Measurements from ENCODE around the gene SLC12A4.
"Not testable (repeated sequence)": the region's sequence is repeated elsewhere in the genome, so short reads cannot be mapped to it uniquely, and the experiment has no call there.

SLC12A4 gene

DNA sequence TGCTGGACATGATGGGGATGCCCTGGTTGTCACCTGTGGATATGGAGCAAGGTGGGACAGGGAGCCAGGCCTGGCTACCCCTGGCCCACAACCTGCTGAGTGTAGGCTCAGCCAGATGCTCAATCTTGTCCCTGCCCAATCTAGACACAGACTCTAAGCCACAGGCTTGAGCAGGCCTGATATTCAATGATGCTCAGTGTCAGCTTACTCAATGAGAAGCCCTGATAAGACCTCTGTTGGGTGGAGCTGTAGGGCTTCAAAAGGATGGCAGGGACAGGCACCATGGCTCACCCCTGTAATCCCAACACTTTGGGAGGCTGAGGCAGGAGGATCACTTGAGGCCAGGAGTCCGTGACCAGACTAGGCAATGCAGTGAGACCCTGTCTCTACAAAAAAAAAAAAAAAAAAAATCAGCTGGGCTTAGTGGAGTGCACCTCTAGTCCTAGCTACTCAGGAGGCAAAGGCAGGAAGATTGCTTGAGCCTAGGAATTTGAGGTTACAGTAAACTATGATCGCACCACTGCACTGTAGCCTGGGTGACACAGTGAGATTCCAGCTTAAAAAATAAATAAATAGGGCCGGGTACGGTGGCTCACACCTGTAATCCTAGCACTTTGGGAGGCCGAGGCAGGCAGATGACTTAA is 27.9 kb downstream of the SLC12A4 start:
- DNase-seq = no peak

DNA sequence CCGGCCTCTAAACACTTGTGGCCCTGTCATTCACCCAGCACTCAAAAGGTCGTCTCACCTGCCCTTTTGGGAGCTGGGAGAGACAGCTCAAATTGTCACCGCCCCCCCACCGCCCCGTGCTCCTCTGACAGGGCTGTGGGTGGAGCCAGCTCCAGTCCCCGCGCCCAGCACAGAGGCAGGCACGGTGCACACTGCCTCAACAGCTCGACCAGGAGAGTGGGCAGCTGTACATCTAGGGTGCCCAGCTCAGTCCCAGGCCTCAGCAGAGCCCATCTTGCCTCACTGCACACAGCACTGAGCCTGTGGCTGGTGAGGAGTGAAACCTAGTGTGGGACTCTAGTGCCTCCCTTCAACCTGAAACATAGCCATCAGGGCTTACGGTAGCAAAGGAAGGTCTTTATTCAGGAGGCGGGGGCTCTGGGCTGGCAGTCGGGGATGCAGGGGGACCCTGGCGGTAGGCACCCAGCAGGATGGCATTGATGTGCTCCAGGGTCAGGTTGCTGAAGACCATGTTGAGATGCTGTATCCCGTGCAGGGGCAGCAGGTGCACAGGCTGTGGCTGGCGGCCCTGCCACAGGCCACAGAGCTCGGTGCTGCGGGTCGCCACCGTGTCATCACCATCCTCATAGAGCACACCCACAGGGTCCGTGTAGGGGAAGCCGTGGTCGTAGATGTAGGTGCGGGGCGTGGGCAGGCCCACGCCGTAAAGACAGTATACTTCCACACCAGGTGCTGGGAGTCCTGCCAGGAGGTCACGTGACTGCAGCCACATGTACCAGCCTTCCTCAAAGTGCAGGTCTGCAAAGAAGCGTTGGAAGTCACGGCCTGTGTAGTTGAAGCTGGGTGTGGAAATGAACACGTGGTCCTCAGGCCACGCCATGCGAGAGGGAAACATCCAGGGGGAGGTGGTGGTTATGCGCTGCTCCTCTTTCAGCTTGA is 28.7 kb downstream of the SLC12A4 start:
- DNase-seq = no peak

DNA sequence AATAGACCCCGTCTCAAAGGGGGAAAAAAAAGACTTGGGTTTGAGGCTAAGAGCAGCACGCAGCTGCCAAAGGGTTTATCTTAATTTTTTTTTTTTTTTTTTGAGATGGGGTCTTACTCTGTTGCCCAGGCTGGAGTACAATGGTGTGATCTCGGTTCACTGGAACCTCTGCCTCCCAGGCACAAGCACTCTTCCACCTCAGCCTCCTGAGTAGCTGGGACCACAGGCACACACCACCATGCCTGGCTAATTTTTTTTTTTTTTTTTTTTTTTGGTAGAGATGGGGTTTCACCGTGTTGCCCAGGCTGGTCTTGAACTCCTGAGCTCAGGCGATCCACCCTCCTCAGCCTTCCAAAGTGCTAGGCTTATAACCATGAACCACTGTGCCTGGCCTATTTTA is 30.7 kb downstream of the SLC12A4 start:
- DNase-seq = not testable (repeated sequence)

DNA sequence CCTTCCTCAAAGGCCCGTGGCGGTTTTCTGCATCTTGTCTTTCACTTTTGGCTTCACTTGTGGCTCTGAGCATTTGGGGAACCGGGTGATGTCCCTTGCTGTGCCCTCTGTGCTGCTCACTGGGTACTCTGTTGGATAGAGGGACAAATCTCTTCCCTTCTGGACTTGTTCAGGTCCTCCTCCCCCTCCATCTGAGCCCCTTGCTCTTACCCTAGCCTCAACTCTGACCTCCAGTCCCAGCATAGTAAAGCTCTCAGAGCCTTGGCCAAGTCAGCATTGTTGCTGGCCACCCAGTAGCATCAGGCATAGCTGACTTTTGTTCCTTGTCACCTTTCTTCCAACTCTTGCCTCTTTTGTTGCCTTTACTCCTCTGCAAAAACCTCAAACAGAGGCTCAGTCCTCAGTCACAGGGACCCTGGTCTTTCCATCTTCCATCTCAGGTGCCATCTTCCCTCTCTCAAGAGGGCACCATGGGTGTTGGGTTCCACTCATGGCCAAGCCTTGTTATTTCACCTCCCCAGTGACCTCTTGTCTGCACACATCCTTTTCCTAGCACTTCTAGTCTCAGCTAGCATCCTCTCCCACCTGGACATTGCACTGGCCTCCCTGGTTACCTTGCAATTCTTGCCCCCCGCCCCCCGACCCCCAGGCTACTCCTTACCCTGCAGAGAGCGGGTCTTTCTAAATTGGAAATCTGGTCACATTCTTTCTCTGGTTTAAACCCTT is 31.4 kb downstream of the SLC12A4 start:
- peak; percentile 24 to 28 for DNase-seq

DNA sequence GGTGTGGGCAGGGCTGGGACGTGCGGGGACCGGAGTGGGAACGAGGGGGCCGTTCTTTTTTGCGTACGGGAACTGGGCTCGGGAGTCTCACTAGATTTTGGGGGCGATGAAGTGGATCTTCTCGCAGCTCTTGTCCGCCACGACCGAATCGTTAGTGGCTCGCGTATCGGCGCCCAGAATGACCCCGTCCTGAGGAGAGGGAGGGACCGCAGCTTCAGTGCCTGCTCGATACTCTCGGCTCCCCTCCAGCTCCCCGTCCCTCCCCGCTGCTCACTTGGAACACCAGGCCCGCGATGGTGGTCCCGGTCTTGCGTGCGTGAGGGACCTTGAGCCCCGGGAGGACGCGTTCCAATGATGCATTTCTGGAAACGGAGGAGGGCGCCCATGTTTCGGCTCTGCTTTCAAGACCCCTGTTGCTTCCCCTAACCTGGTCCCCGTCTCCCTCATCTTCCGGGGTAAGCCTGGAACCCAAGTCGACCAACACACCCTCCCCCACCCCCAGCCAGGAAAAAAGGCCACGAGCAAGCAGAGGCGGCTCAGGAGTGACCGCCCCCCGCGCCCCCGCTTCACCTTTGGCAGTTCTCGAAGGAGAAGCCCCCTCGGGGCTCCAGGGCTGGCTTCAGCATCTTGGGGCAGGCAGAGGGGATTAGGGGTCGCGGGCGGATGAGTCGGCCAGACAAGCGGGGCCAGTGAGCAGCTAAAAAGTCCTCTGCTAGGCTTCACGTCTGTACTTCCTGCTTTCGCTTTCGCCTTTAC is 32.1 kb downstream of the SLC12A4 start, which contains the start of gene PSMB10:
PSMB10 (minus strand) TSS at position 727 of the 756 bp plus-strand sequence; CDS start at position 626, 101 bp downstream.
- peak in 1 of 2 donors; percentile 44 for DNase-seq

DNA sequence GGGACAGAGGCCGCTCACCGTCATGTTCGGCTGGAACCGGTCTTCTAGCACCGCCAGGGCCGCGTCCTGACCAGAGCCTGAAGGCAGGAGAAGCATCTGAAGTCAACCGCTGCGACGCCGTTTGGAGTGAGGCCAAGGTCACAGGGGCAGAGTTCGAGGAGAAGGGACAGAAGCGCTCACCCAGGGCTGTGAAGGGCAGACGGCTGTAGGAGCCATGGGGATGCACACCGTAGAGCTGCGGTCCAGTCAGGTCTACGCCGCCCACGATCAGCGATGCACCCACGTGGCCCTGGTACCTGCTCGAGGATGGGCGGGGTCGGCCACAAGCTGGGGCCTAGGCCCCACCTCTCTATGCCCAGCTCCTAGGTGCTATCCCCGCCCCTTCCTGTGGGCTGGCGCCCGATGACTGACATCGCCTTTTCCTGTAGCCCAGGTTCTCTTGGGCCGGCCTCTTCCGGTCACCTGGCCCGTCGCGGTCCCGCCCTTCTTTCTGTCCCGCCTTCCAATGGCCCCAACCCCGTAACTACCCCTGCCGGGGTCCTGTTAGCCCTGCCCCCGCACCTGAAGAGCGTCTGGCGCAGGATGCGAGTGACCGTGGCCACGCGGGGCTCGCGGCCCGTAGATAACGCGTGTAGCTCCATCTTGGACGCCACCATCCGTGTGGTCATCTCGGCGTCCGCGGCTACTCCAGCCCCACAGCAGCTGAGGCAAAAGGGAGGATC is 32.9 kb downstream of the SLC12A4 start:
- peak; percentile 90 to 96 for DNase-seq

DNA sequence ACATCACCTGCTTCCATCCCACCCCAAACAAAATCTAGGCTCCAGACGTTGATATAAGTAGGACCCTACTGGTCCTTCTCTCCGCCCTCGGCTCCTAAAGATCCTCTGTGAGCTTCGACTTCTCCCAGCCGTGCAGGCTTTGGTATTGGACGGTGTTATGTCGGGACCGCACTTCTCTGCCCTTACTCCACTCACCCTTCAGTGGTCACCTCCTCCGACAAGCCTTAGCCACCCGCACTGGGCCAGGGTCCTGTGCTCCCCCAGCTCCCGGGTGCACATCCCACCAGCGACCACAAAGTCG is 33.4 kb downstream of the SLC12A4 start:
- DNase-seq = no peak

DNA sequence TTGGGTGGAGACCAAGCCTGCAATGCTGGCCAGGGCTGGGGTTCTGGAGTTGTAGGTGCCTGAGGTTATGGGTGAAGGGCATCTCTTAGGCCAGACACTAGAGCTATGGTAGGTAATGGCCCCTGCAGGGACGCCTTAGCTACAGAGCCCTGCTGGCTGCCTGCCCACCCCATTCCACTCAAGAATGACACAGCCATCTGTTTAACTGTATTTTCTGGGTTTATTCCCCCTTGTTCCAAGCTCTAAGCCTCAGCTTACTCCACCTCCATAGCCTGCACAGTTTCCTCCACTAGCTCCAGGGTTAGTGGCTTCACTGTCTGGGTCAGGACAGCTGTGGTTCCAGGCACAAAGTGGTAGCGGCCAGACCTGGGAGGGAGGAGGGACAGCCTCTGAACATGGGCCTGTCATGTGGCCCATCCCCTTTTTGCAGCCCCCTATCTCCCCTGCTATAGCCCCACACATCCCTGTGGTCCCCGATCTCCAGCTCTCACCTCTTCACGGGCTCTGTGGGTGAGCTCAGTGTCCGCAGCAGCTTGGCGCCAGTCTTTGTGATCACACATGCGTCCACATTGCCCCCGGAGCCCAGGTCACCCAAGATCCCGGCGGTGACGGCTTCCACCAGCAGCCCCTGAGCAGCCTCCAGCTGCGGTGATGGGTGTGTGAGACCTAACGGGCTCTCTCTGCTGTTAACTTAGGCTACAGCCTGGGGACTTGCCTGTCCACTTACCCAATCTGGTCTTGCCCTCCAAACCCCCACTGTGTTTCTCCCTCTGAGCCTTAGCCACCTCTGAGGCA is 33.9 kb downstream of the SLC12A4 start:
- DNase-seq = no peak

DNA sequence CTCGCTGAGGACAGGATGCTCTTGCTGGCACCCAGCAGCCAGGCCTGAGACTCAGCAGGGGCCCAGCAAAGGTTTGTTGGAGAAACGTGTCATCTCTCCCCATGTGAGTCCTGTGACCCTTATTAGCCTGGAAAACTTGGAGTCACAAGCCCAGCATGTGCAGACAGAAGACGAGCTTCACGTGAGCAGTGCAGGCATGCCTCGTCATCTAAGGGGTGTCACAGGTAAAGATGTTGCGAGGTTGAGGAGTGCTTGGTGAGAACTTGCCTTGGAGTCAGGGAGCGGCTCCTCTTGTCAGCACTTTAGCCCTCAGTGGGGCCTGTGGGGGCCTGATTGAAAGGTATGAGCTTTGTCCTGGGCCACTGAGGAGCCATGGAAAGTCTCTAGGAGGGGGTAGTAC is 34.6 kb downstream of the SLC12A4 start:
- DNase-seq = no peak

DNA sequence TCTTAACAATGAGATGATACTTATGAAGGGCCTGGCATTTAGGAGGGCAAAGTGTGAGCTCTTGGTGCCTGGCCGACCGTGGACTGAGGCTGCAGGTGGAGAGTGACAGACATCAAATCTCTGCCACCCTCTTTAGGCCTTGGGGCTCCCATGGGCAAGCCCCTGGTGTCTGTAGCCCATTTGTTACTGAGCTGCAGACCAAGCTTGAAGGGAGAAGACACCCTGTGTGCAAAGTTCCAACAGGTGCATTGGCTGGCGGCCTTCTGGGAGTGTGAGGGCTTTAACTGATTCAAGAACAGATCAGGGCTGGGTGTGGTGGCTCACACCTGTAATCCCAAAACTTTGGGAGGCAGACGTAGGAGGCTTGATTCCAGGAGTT is 36.0 kb downstream of the SLC12A4 start:
- no peak for DNase-seq

DNA sequence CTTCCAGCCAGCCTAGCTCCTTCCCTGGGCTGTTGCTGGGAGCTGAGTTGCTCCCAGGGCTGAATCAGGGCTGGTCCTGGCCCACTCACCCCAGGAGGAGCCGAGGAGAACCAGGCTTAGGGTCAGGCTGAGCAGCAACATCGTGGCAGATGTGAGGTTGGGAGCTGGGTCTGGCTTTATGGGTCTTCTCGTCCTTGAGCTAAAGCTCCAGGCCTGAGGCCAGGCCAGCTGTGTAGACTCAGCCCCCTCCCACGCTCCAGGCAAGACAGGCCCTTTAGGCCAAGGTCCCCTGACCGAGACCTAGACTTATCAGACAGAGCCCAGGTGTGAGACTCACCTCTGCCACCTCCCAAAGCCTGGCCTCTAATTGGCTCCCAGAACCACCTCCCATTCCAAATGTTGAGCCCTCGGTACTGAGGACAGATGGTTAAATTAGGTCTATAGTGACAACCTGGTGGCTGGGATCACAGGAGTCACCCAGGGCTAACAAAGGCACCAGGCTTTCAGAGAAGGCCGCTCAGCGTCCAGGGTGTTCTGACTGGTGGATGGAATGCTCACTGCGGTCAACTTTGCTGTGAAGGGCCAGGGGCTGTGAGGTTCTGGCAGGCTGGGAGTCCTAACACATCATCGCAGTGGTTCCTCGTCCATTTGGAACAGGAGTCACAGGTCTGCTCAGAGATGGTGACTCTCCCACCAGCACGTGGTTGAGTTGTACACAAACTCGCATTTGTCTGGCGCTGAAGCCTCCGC is 36.5 kb downstream of the SLC12A4 start, which contains the start of gene CTRL:
CTRL (minus strand) TSS at position 151 of the 750 bp plus-strand sequence; CDS start at position 141, 10 bp downstream.
- no peak for DNase-seq

DNA sequence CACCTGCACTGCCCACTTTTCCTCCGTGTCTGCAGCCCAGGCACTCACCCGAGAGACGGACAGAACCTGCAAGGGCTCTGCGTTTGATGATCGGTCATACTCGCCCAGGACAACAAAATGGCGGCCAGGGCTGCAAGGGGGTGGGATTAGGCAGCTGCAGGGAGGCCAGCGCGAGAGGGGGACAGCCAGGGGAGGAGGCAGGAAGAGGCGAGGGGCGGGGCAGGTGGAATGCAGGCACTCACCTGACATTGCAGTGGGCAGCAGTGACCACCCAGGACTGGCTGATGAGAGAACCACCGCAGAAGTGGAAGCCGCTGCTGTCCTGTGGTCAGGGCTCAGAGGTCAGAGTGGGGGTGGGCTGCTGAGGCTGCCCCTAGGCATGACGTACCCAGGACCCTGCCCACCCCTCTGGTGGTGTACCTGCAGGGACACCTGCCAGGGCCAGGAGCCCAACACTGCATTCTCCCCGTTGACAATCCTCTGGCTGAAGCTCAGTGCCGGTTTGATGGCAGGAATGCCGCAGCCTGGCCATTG is 37.7 kb downstream of the SLC12A4 start:
- DNase-seq = no peak

DNA sequence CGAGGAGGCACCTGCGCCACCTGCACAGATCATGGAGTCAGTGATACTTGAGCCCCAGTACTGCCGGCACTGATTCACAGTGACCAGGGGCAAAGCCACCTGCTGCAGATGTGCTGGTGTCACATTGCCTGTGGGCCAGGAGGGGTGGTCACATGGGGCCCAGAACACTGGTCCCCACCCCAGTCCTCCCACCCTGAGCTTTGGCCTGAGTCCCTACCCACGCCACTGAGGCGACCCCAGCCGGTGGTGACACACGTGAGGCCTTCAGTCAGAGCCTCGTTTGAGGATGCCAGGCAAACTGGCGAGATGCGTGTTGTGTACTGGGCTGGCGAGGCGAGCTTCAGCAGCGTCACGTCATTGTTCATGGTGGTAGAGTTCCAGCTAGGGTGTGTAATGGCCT is 38.2 kb downstream of the SLC12A4 start:
- no peak for DNase-seq

DNA sequence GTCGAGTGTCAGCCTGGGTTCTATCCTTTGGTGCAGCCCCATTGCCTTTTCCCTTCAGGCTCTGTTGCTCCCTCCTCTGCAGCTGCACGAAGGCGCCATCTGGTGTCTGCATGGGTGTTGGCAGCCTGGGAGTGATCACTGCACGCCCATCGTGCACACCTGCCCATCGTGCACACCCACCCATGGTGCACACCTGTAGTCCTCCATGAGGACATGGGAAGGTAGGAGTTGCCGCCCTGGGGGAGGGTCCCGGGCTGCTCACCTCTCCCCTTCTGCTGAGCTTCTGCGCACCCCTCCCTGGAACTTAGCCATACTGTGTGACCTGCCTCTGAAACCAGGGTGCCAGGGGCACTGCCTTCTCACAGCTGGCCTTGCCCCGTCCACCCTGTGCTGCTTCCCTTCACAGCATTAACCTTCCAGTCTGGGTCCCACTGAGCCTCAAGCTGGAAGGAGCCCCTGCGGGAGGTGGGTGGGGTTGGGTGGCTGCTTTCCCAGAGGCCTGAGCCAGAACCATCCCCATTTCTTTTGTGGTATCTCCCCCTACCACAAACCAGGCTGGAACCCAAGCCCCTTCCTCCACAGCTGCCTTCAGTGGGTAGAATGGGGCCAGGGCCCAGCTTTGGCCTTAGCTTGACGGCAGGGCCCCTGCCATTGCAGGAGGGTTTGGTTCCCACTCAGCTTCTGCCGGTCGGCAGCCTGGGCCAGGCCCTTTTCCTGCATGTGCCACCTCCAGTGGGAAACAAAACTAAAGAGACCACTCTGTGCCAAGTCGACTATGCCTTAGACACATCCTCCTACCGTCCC is 39.7 kb downstream of the SLC12A4 start:
- peak; percentile 60 to 62 for DNase-seq

DNA sequence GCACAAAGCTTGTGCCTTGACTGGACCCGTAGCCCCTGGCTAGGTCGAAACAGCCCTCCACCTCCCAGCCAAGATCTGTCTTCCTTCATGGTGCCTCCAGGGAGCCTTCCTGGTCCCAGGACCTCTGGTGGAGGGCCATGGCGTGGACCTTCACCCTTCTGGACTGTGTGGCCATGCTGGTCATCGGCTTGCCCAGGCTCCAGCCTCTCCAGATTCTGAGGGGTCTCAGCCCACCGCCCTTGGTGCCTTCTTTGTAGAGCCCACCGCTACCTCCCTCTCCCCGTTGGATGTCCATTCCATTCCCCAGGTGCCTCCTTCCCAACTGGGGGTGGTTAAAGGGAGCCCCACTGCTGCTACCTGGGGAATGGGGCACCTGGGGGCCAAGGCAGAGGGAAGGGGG is 40.3 kb downstream of the SLC12A4 start:
- no peak for DNase-seq

DNA sequence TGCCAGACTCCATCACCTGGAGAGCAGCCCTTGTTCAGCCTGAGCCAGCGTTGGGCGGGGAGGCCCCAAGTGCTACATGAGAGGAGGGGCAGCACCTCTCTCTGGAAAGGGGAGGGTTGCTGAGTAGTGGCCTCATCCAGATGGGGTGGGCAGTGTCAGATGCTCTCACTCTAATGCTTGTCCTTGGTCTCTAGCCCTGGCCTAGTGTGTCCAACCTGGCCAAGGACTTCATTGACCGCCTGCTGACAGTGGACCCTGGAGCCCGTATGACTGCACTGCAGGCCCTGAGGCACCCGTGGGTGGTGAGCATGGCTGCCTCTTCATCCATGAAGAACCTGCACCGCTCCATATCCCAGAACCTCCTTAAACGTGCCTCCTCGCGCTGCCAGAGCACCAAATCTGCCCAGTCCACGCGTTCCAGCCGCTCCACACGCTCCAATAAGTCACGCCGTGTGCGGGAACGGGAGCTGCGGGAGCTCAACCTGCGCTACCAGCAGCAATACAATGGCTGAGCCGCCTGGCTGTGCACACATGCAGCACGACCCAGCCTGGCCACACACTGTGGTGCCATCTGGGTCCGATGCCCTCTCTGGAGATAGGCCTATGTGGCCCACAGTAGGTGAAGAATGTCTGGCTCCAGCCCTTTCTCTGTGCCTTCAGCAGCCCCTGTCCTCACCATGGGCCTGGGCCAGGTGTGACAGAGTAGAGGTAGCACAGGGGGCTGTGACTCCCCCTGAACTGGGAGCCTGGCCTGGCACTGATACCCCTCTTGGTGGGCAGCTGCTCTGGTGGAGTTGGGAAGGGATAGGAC is 41.1 kb downstream of the SLC12A4 start:
- no peak for DNase-seq

DNA sequence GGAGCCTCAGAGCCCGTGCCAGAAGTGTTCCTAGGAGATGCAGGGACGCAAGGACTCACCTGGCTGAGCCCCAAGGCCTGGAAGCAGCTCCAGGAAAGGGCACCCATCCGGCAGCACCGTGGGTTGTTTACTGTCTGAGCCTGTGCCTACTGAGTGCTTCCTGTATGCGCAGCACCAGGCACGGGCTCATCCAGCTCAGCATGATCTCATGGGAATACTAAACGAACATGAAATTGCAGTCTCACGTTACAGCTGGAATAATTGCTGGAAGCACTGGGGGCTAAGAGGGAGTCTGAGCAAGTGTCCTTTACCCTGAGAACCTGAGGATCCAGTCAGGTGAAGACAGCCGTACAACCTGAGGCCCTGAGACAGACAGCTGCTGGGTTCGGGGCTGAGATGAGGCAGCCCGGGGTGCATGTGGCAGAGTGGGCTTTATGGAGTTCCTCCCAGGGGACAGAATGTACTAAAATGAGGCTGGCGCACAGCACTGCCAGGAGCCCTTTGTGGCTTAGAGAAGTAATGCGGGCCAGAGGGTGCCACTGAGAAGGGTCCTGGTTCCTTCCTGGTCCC is 42.2 kb downstream of the SLC12A4 start:
- DNase-seq = peak in 1 of 2 donors; percentile 25

Measured in hippocampal formation (tissue), 2 donors.